DMS53 (cell line): Measurements from ENCODE around the gene STYXL1.
A peak's percentile ranks its signal among the peaks of the same experiment; 100 is the strongest.

Experiments used
- DNase-seq: peaks from one replicate; lab custom pipeline; 2025; lab: John Stamatoyannopoulos, UW

STYXL1 gene

DNA sequence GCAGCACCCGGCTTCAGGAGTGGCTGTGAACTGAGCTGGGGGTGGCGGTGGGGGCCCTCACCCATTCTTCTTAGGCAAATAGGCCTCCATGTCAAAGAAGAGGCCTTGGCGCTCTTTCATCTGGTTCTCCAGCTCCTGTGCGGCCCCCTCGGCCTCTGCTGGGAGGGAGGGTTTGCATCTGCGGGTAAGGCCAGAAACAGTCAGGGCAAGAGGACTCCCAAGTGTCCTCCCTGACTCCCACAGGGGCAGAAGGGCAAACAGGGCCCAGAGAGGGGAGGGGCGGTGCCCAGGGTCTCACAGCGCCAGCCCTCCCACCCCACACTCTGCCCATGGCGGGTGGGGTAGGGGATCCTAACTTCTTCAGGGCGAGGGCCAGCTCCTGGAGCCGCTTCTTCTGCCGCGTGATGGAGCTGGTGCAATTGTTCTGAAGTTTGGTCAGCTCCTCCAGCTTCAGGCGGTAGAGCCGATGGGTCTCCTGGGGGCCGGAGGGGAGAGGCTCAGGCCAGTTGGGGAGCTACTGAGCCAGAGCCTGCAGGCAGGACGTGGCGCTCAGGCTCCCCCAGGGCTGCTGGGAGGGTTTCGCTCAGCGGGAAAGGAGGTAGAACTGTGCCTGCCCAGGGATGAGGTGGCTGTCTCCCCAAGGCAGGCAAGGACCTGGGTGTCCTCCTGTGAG is 55.6 kb downstream of the STYXL1 start:
- DNase-seq: no peak

GRCh38 chr7:75991531-75992082 is 56.2 kb downstream of the STYXL1 start:
- peak; percentile 45 for DNase-seq

- DNase-seq: peak; percentile 66
Measured at GRCh38 chr7:75989500-75990388, 58.1 kb downstream of the STYXL1 start.

DNA sequence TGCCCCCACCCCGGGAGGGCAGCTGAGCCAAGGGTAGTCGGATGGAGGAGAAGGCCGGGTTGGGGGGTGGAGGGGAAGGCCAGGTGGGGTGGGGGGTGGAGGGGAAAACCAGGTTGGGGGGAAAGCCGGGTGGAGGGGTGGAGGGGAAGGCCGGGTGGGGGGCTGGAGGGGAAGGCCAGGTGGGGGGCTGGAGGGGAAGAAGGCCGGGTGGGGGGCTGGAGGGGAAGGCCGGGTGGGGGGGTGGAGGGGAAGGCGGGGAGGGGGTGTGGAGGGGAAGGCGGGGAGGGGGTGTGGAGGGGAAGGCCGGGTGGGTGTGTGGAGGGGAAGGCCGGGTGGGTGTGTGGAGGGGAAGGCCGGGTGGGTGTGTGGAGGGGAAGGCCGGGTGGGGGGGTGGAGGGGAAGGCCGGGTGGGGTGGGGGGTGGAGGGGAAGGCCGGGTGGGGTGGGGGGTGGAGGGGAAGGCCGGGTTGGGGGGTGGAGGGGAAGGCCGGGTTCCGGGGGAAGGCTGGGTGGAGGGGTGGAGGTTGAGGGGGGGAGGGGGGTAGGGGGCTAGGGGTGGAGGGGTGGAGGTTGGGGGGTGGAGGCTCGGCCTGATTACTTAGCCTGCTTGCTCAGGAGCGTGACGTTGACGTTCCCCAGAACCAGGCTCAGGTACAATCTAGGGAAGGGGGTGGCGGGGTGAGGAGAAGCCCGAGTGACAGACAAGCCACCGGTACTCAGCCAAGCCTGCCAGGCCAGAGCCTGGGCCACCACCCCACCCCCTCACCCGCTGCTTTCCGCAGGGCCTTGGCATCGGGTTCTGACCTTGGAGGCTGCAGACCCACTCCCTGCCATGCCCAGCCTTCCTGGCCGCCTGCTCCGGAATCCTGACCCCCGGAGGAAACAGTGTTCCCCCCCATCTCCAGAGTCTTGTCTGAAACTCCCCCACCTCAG is 59.0 kb downstream of the STYXL1 start:
- peak; percentile 59 for DNase-seq

DNA sequence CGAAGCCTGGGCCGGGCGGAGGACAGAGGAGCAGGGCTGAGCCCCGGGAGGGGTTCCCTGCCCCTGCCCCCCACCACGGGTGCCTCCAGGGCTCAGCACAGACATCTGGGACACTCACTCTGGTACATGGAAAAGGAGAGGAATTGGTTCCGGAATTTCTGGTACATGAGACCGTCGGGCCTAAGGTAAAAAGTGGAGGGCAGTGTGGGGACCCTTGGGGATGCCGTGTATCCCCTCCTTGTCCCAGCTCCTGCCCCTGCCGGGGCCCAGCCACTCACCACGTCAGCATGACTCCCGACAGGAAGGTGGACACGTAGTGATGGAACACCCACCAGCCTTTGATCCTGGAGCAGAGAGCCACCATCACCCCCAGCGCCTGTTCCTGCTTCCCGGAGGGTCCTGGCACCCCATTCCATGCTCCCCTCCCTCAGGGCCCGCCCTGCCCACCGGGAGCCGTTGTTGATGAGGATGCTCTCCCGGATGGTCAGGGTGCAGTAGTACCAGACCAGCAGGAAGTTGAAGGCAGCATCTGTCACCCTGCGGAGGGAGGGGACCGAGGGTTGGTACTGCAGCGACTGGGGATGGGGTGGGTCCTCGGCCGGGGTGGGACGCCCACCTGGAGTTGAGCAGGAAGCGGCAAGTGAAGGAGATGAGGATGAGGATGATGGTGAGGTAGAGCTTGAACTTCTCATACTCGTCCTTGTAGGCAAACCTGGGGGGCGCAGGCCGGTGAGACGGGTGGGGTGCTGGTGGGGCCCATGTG is 59.8 kb downstream of the STYXL1 start:
- no peak for DNase-seq

GRCh38 chr7:75987026-75987804 is 60.6 kb downstream of the STYXL1 start:
- no peak for DNase-seq

- no peak for DNase-seq
Measured at GRCh38 chr7:75986147-75986781, 61.5 kb downstream of the STYXL1 start.

GRCh38 chr7:75985518-75986146 is 62.2 kb downstream of the STYXL1 start:
- no peak for DNase-seq

DNA sequence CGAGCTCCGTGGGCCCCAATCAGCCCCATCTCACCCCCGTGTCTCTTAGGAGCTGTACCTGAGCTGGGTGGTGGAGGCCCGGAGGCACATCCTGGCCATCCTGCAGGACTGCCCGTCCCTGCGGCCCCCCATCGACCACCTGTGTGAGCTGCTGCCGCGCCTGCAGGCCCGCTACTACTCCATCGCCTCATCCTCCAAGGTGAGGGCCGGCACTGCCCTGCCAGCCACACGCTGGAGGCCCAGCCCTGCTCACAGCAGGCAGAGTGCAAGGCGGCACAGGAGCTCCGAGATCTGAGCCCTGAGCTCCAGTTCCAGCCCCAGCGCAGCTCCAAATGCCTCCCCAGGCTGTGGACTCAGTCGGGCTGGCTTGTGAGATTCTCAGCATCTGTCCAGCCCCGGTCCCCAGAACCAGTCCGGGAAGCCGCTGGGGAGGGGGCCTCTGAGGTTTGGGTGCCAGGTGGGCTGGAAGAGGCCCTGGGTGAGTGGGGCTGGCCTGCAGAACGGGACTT is 62.7 kb downstream of the STYXL1 start:
- no peak for DNase-seq

GRCh38 chr7:75984130-75985008 is 63.4 kb downstream of the STYXL1 start:
- no peak for DNase-seq

DNA sequence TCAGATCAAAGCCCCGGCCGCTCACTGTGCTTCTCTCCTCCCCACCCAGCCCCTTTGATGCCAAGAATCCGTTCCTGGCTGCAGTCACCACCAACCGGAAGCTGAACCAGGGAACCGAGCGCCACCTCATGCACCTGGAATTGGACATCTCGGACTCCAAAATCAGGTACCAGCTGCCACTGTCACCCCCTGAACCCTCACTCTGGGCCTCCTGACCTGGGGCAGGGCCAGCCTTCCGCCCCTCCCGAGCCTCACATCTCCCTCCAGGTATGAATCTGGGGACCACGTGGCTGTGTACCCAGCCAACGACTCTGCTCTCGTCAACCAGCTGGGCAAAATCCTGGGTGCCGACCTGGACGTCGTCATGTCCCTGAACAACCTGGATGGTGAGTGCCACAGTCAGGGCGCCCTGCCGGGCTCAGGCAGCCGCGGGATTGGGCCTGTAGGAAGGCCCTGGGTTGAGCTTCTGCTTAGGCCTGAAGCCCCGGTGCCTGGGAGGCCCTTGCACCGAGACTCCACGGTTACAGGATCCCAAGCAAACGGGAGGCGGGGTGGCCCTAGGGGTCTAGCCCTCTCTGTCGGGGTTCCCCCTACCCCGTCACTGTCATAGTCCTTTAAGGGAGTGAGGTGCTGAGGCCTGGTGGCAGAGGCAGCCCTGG is 64.2 kb downstream of the STYXL1 start:
- DNase-seq: no peak

- DNase-seq: no peak
Measured at GRCh38 chr7:75982306-75983064, 65.3 kb downstream of the STYXL1 start.

GRCh38 chr7:75981453-75982305 is 66.1 kb downstream of the STYXL1 start:
- DNase-seq: no peak

- no peak for DNase-seq
Measured at GRCh38 chr7:75981203-75981452, 66.7 kb downstream of the STYXL1 start.

- no peak for DNase-seq
Measured at GRCh38 chr7:75980430-75981202, 67.2 kb downstream of the STYXL1 start.
